ENCODE results near the gene DNAAF5. TPM values are rescaled to one million over a fixed set of nuclear protein-coding genes. Genes with fewer than 3 reads are reported as not detected.
A peak's percentile ranks its signal among the peaks of the same experiment; 100 is the strongest.

DNAAF5 gene
- total RNA-seq, 2 experiments from 2014 or later = 42.6 to 58.5 TPM

GRCh38 chr7:727104-727805 is 756 bp downstream of the DNAAF5 start, which contains the start of gene PRKAR1B:
Gene PRKAR1B, minus strand, starts transcription at chr7:727281. Its CDS starts 15,776 bp downstream, at chr7:711505.
- H3K79me2 ChIP-seq (ENCODE audit: insufficient read depth, low read depth, low read length) = peaks cover 45% of the 10 kb centered on the region

DNA sequence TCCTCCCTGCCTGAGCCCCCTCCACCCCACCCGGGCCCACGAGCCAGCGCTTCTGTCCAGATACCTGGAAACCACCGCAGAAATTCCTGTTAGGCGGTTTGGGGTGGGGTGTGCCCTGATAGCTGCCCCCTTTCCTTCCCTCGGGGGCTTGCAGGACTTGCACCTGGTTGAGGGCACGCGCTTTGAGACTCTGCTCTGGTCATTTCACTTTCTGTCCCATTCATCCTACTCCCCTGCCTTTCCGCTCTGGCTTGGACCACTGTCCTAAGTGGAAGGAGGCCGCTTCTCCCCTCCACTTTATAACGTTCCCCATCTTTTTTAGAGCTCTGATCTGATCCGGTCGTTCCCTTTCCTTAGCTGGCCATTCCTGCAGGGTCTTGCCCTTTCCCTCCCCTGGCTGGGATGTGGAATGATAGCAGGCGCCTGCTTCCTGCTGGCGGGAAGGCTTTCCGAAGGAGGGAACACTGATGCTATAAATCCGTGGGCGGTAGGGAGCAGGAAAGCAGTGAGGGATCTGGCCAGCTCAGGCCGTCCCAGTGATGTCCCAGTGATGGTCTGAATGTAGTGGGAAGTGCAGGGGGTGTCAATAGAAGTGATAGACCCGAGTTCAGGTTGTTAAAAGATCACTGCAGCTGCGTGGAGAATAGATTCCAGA is 1.4 kb downstream of the DNAAF5 start:
- ChIA-PET POLR2A (interaction anchor here (0.6 kb wide), 2 partner anchors 137 to 231 kb away, joined by 3 read pairs; no protein-coding TSS in a partner anchor), CTCF (ENCODE audit: unreplicated experiment) (interaction anchor here (0.7 kb wide), 1 partner anchor 21 kb away, joined by 11 read pairs; no protein-coding TSS in a partner anchor)
- peak overlapping the region; percentile 31 for H3K27ac ChIP-seq (ENCODE audit: low read depth, low read length, poor library complexity, severe bottlenecking)
- H3K4me3 ChIP-seq (ENCODE audit: low read depth, low read length, poor library complexity, severe bottlenecking) = peak overlapping the region; percentile 79
- H3K36me3 ChIP-seq (ENCODE audit: insufficient read depth, low read length) = peaks cover 80% of the 10 kb centered on the region
- peak overlapping the region; percentile 100 for H3K4me2 ChIP-seq (ENCODE audit: low read length)
- no peaks in the 10 kb centered on the region for H3K9me2 ChIP-seq (ENCODE audit: insufficient read depth, low read length)
- peaks cover 20% of the 10 kb centered on the region for H3K4me1 ChIP-seq (ENCODE audit: insufficient read depth, low read length, poor library complexity, severe bottlenecking)
- intact Hi-C loops (cut with micrococcal nuclease; ENCODE audit: unreplicated experiment) = loop anchor here (1.0 to 5.0 kb wide), 3 partner anchors 89 to 581 kb away; partner anchors contain the start of gene GET4
- H4K20me1 ChIP-seq (ENCODE audit: insufficient read depth, low read length) = no peaks in the 10 kb centered on the region
- peaks cover 49% of the 10 kb centered on the region for H3K79me2 ChIP-seq (ENCODE audit: insufficient read depth, low read depth, low read length)
- BruUV-seq (replicated peaks) = TSS peak; percentile 48
- no peak for TF ChIP-seq EZH2phosphoT487 (IDR thresholded peaks at IDR 0.05; ENCODE audit: borderline replicate concordance, low read depth, low read length)
- no peak for TF ChIP-seq CTCF (conservative IDR thresholded peaks at IDR 0.05; ENCODE audit: low read length)
- DNase-seq (ENCODE audit: low spot score) = no peak
- H2AFZ ChIP-seq (ENCODE audit: low read length) = no peak overlapping the region
- H3K9me3 ChIP-seq (ENCODE audit: low read length) = peaks cover 22% of the 10 kb centered on the region

More at GRCh38 chr7:727104-727805, 756 bp downstream of the DNAAF5 start, which contains the start of gene PRKAR1B:
- Histone ChIP-seq H4K20me1 (ENCODE audit: insufficient read depth, low read length) (no peaks in the 10 kb centered on the region), H3K9me3 (ENCODE audit: low read length) (peaks cover 27% of the 10 kb centered on the region), H3K4me1 (ENCODE audit: insufficient read depth, low read length, poor library complexity, severe bottlenecking) (peaks cover 20% of the 10 kb centered on the region), H3K27ac (ENCODE audit: low read depth, low read length, poor library complexity, severe bottlenecking) (peak within 1 kb of the TSS; percentile 31), H3K4me3 (ENCODE audit: low read depth, low read length, poor library complexity, severe bottlenecking) (peak within 1 kb of the TSS; percentile 79), H3K36me3 (ENCODE audit: insufficient read depth, low read length) (peaks cover 80% of the 10 kb centered on the region), H3K4me2 (ENCODE audit: low read length) (peak within 1 kb of the TSS; percentile 100), H3K9me2 (ENCODE audit: insufficient read depth, low read length) (no peaks in the 10 kb centered on the region), H2AFZ (ENCODE audit: low read length) (no peak within 1 kb of the TSS; the same call in 1 of the 2 replicates)
- ChIA-PET POLR2A (interaction anchor here (0.6 kb wide), 1 partner anchor 231 kb away, joined by 3 read pairs; no protein-coding TSS in a partner anchor), CTCF (ENCODE audit: unreplicated experiment) (interaction anchor here (0.7 kb wide), 1 partner anchor 22 kb away, joined by 11 read pairs; no protein-coding TSS in a partner anchor)
- DNase-seq (ENCODE audit: low spot score) = peak; percentile 71
- BruUV-seq (replicated peaks) = no TSS peak
- TF ChIP-seq CTCF (conservative IDR thresholded peaks at IDR 0.05; ENCODE audit: low read length) (no peak), EZH2phosphoT487 (IDR thresholded peaks at IDR 0.05; ENCODE audit: borderline replicate concordance, low read depth, low read length) (no peak)
- intact Hi-C loops (cut with micrococcal nuclease; ENCODE audit: unreplicated experiment) = loop anchor here (1.0 to 5.0 kb wide), 3 partner anchors 90 to 580 kb away; partner anchors contain the start of gene GET4
